ENCODE measurements around the gene PDE4DIP. TPM values are rescaled to one million over a fixed set of nuclear protein-coding genes. Genes with fewer than 3 reads are reported as not detected.
A peak's percentile ranks its signal among the peaks of the same experiment; 100 is the strongest.
"Not testable (repeated sequence)": the region's sequence is repeated elsewhere in the genome, so short reads cannot be mapped to it uniquely, and the experiment has no call there.

Gene PDE4DIP
- total RNA-seq, 2 donors from 2014 or later, result 43.8 to 53.5 TPM

GRCh38 chr1:148916695-148917348 is 72.6 kb downstream of the PDE4DIP start:
- H3K27ac ChIP-seq; H3K9me3 ChIP-seq; H3K9ac ChIP-seq (ENCODE audit: low read depth in 2 of 2, low read length in 2 of 2); H3K27me3 ChIP-seq; DNase-seq; intact Hi-C loops (cut with DNase I); H3K36me3 ChIP-seq; H3K4me1 ChIP-seq; H3K4me3 ChIP-seq: not testable (repeated sequence)

- H3K27me3 ChIP-seq; DNase-seq; H3K36me3 ChIP-seq; H3K9me3 ChIP-seq; H3K4me1 ChIP-seq; H3K27ac ChIP-seq; H3K9ac ChIP-seq (ENCODE audit: low read depth in 2 of 2, low read length in 2 of 2); H3K4me3 ChIP-seq; intact Hi-C loops (cut with DNase I): not testable (repeated sequence)
Measured at GRCh38 chr1:148918836-148919447, 74.7 kb downstream of the PDE4DIP start.

GRCh38 chr1:148921047-148921446 is 76.8 kb downstream of the PDE4DIP start:
- H3K27me3 ChIP-seq; intact Hi-C loops (cut with DNase I); H3K4me3 ChIP-seq; H3K36me3 ChIP-seq; H3K9me3 ChIP-seq; H3K9ac ChIP-seq (ENCODE audit: low read depth in 2 of 2, low read length in 2 of 2); DNase-seq; H3K4me1 ChIP-seq; H3K27ac ChIP-seq: not testable (repeated sequence)

GRCh38 chr1:148923798-148924197 is 79.6 kb downstream of the PDE4DIP start:
- H3K4me3 ChIP-seq; H3K4me1 ChIP-seq; H3K9me3 ChIP-seq; H3K27ac ChIP-seq; H3K9ac ChIP-seq (ENCODE audit: low read depth in 2 of 2, low read length in 2 of 2); intact Hi-C loops (cut with DNase I); DNase-seq; H3K36me3 ChIP-seq; H3K27me3 ChIP-seq: not testable (repeated sequence)

GRCh38 chr1:148927645-148928044 is 83.4 kb downstream of the PDE4DIP start:
- H3K27ac ChIP-seq; intact Hi-C loops (cut with DNase I); H3K27me3 ChIP-seq; H3K9ac ChIP-seq (ENCODE audit: low read depth in 2 of 2, low read length in 2 of 2); H3K4me1 ChIP-seq; H3K36me3 ChIP-seq; H3K9me3 ChIP-seq; H3K4me3 ChIP-seq; DNase-seq: not testable (repeated sequence)

GRCh38 chr1:148929253-148929652 is 85.0 kb downstream of the PDE4DIP start:
- H3K27ac ChIP-seq; intact Hi-C loops (cut with DNase I); DNase-seq; H3K9me3 ChIP-seq; H3K4me3 ChIP-seq; H3K4me1 ChIP-seq; H3K36me3 ChIP-seq; H3K9ac ChIP-seq (ENCODE audit: low read depth in 2 of 2, low read length in 2 of 2); H3K27me3 ChIP-seq: not testable (repeated sequence)

- H3K4me1 ChIP-seq; H3K36me3 ChIP-seq; H3K27me3 ChIP-seq; H3K27ac ChIP-seq; H3K9ac ChIP-seq (ENCODE audit: low read depth in 2 of 2, low read length in 2 of 2); H3K4me3 ChIP-seq; intact Hi-C loops (cut with DNase I); H3K9me3 ChIP-seq; DNase-seq: not testable (repeated sequence)
Measured at GRCh38 chr1:148935381-148936002, 91.3 kb downstream of the PDE4DIP start.

- H3K4me3 ChIP-seq; H3K36me3 ChIP-seq; H3K9me3 ChIP-seq; H3K4me1 ChIP-seq; H3K9ac ChIP-seq (ENCODE audit: low read depth in 2 of 2, low read length in 2 of 2); H3K27ac ChIP-seq; intact Hi-C loops (cut with DNase I); DNase-seq; H3K27me3 ChIP-seq: not testable (repeated sequence)
Measured at GRCh38 chr1:148942906-148943305, 98.7 kb downstream of the PDE4DIP start.

- H3K9me3 ChIP-seq; H3K4me3 ChIP-seq; H3K36me3 ChIP-seq; DNase-seq; H3K27me3 ChIP-seq; H3K9ac ChIP-seq (ENCODE audit: low read depth in 2 of 2, low read length in 2 of 2); H3K27ac ChIP-seq; intact Hi-C loops (cut with DNase I); H3K4me1 ChIP-seq: not testable (repeated sequence)
Measured at GRCh38 chr1:148945130-148945529, 100.9 kb downstream of the PDE4DIP start.

GRCh38 chr1:148948768-148949167 is 104.5 kb downstream of the PDE4DIP start:
- H3K36me3 ChIP-seq; H3K4me1 ChIP-seq; DNase-seq; H3K27ac ChIP-seq; H3K4me3 ChIP-seq; intact Hi-C loops (cut with DNase I); H3K9ac ChIP-seq (ENCODE audit: low read depth in 2 of 2, low read length in 2 of 2); H3K27me3 ChIP-seq; H3K9me3 ChIP-seq: not testable (repeated sequence)

- intact Hi-C loops (cut with DNase I); H3K4me1 ChIP-seq; H3K9me3 ChIP-seq; H3K36me3 ChIP-seq; H3K27me3 ChIP-seq: not testable (repeated sequence)
- Histone ChIP-seq H3K4me3 (peak overlapping the region; percentile 40), H3K27ac (peak overlapping the region; percentile 61), H3K9ac (ENCODE audit: low read depth in 2 of 2, low read length in 2 of 2) (peak overlapping the region in 1 of 2 donors; percentile 46)
- DNase-seq, result peak; percentile 81
Measured at GRCh38 chr1:148951336-148952227, 107.4 kb downstream of the PDE4DIP start.

- H3K27me3 ChIP-seq; H3K4me1 ChIP-seq; intact Hi-C loops (cut with DNase I); H3K9me3 ChIP-seq; H3K36me3 ChIP-seq: not testable (repeated sequence)
- H3K4me3 ChIP-seq, result peak overlapping the region; percentile 49
- H3K9ac ChIP-seq (ENCODE audit: low read depth in 2 of 2, low read length in 2 of 2), result peak overlapping the region in 1 of 2 donors; percentile 2
- DNase-seq, result peak; percentile 70
- peak overlapping the region; percentile 61 for H3K27ac ChIP-seq
Measured at GRCh38 chr1:148952253-148952937, 108.2 kb downstream of the PDE4DIP start.

Data from colonic mucosa (tissue), 4 donors.